ENCODE data around the gene CCNY. TPM values are rescaled to one million over a fixed set of nuclear protein-coding genes. Genes with fewer than 3 reads are reported as not detected.

CCNY gene
- total RNA-seq, 1 experiment from 2014 or later: 62.2 TPM

DNA sequence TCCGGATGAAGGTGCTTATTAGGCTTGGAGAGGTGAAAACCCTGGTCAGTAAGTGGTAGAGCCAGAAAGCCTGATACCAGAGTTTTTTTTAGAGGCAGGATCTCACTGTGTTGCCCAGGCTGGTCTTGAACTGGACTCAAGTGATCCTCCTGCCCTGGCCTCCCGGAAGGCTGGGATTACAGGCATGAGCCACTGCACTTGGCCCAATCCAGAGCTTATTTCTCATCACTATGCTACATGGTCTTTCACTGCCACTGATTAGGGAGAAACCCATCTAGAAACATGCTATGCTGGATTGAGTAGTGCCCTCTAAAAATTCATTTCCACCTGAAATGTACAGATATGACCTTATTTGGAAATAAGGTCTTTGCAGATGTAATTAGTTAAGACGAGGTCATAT lies 240.4 kb downstream of the CCNY start (continued):
- TF ChIP-seq CTCF (IDR thresholded peaks at IDR 0.05 in 2 of 3, conservative IDR thresholded peaks at IDR 0.05 in 1 of 3; ENCODE audit: borderline replicate concordance in 1 of 3, insufficient read depth in 1 of 3, low read depth in 2 of 3, low read length in 2 of 3) (no peak), SIN3A (IDR thresholded peaks at IDR 0.05; ENCODE audit: low read depth) (no peak)

GRCh38 chr10:35577926-35578617 lies 241.8 kb downstream of the CCNY start:
- ChIA-PET CTCF (no interaction called here), POLR2A (no interaction called here), RAD21 (ENCODE audit: low non-redundant PET in 1 of 2, low total read pairs in 2 of 2, uncharacterized antibody in 2 of 2, unreplicated experiment in 2 of 2) (no interaction called here)
- H3K9me3 ChIP-seq (ENCODE audit: control insufficient read depth in 1 of 2, insufficient read depth in 1 of 2, low read depth in 1 of 2, low read length in 2 of 2): no peaks in the 10 kb centered on the region
- no peak for DNase-seq (ENCODE audit: low read depth, low spot score)
- no TSS peak for BruUV-seq (replicated peaks)
- no peaks in the 10 kb centered on the region for H4K20me1 ChIP-seq (ENCODE audit: insufficient read depth)
- H3K79me2 ChIP-seq (ENCODE audit: insufficient read depth, low read length): no peaks in the 10 kb centered on the region
- H3K27ac ChIP-seq (ENCODE audit: low read depth, low read length): no peak overlapping the region
- H3K9me2 ChIP-seq (ENCODE audit: insufficient read depth): no peaks in the 10 kb centered on the region
- intact Hi-C loops (cut with micrococcal nuclease): no loop called here
- no peak overlapping the region for H2AFZ ChIP-seq (ENCODE audit: low read depth, low read length, poor library complexity, severe bottlenecking)
- TF ChIP-seq ZFX (IDR thresholded peaks at IDR 0.05) (no peak), EGR1 (IDR thresholded peaks at IDR 0.05; ENCODE audit: low read depth) (no peak), POLR2AphosphoS5 (IDR thresholded peaks at IDR 0.05; ENCODE audit: low read depth, low read length) (no peak)
- no peaks in the 10 kb centered on the region for H3K27me3 ChIP-seq (ENCODE audit: insufficient read depth, low read length)
- no peaks in the 10 kb centered on the region for H3K36me3 ChIP-seq (ENCODE audit: control insufficient read depth in 1 of 2, insufficient read depth in 2 of 2, low read length in 2 of 2)
- ATAC-seq: no peak
- H3K9ac ChIP-seq (ENCODE audit: low read length): no peak overlapping the region
- no peaks in the 10 kb centered on the region for H3K4me1 ChIP-seq (ENCODE audit: control insufficient read depth in 1 of 2, insufficient read depth in 2 of 2, low read length in 2 of 2)
- H3K4me3 ChIP-seq (replicated peaks in 1 of 2; ENCODE audit: low read depth in 1 of 2, low read length in 2 of 2): no peak overlapping the region
- H3K4me2 ChIP-seq (ENCODE audit: low read length): no peak overlapping the region

DNA sequence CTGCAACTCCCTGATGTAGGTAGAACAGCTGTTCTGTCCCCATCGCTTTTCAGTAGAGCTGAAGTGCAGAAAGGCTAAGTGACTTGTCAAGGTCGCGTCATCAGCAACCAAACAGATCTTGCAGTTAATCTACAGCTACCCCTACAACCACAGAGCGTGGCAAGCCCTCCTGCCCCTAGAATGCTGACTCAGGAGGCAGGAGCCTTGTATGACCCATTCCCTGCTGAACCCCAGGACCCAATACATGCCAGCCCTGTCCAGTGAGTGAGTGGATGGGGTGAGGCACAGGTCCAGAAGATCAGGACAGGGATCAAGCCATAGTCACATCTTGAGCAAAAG lies 242.3 kb downstream of the CCNY start:
- RAD21 ChIA-PET (ENCODE audit: low non-redundant PET in 1 of 2, low total read pairs in 2 of 2, uncharacterized antibody in 2 of 2, unreplicated experiment in 2 of 2): no interaction called here
- intact Hi-C loops (cut with micrococcal nuclease): no loop called here
- Histone ChIP-seq H3K9me3 (ENCODE audit: control insufficient read depth in 1 of 2, insufficient read depth in 1 of 2, low read depth in 1 of 2, low read length in 2 of 2) (no peaks in the 10 kb centered on the region), H3K27me3 (ENCODE audit: insufficient read depth, low read length) (no peaks in the 10 kb centered on the region), H3K4me2 (ENCODE audit: low read length) (no peak overlapping the region), H2AFZ (ENCODE audit: low read depth, low read length, poor library complexity, severe bottlenecking) (no peak overlapping the region), H3K4me1 (ENCODE audit: control insufficient read depth in 1 of 2, insufficient read depth in 2 of 2, low read length in 2 of 2) (no peaks in the 10 kb centered on the region), H4K20me1 (ENCODE audit: insufficient read depth) (no peaks in the 10 kb centered on the region), H3K4me3 (replicated peaks in 1 of 2; ENCODE audit: low read depth in 1 of 2, low read length in 2 of 2) (no peak overlapping the region), H3K79me2 (ENCODE audit: insufficient read depth, low read length) (no peaks in the 10 kb centered on the region), H3K27ac (ENCODE audit: low read depth, low read length) (no peak overlapping the region), H3K9me2 (ENCODE audit: insufficient read depth) (no peaks in the 10 kb centered on the region), H3K36me3 (ENCODE audit: control insufficient read depth in 1 of 2, insufficient read depth in 2 of 2, low read length in 2 of 2) (no peaks in the 10 kb centered on the region), H3K9ac (ENCODE audit: low read length) (no peak overlapping the region)
- CTCF ChIA-PET: no interaction called here
- POLR2A ChIA-PET: no interaction called here
- ATAC-seq (no peak), DNase-seq (ENCODE audit: low read depth, low spot score) (no peak)
- no TSS peak for BruUV-seq (replicated peaks)
- TF ChIP-seq TCF7L2 (IDR thresholded peaks at IDR 0.05; ENCODE audit: borderline replicate concordance, extremely low read depth, insufficient read depth, insufficient read length) (no peak), CBX3 (IDR thresholded peaks at IDR 0.05; ENCODE audit: low read depth) (no peak), ZNF274 (IDR thresholded peaks at IDR 0.05; ENCODE audit: low read depth, low read length) (no peak), RAD21 (IDR thresholded peaks at IDR 0.05; ENCODE audit: low read depth) (no peak), SRF (IDR thresholded peaks at IDR 0.05; ENCODE audit: low read depth) (no peak), JUND (IDR thresholded peaks at IDR 0.05) (no peak), YY1 (IDR thresholded peaks at IDR 0.05; ENCODE audit: extremely low read depth, insufficient replicate concordance, low read depth, low read length) (no peak), MAX (IDR thresholded peaks at IDR 0.05) (no peak), POLR2A (IDR thresholded peaks at IDR 0.05; ENCODE audit: borderline replicate concordance, extremely low read depth, insufficient read depth, insufficient read length) (no peak), FOSL1 (IDR thresholded peaks at IDR 0.05; ENCODE audit: low read depth) (no peak), SIN3A (IDR thresholded peaks at IDR 0.05; ENCODE audit: low read depth) (no peak), SP1 (IDR thresholded peaks at IDR 0.05; ENCODE audit: low read depth) (no peak), EZH2 (IDR thresholded peaks at IDR 0.05) (no peak)
- TF ChIP-seq, protein P1, sequence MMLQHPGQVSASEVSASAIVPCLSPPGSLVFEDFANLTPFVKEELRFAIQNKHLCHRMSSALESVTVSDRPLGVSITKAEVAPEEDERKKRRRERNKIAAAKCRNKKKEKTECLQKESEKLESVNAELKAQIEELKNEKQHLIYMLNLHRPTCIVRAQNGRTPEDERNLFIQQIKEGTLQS (IDR thresholded peaks at IDR 0.05): no peak

All from HCT116 (cell line).